GM12878 (cell line): ENCODE measurements around the gene KLRK1. TPM values are rescaled to one million over a fixed set of nuclear protein-coding genes. Genes with fewer than 3 reads are reported as not detected.

Experiments
- ATAC-seq: fragments of 200-7000 bp; cut with Tn5 transposase; 3 replicates; pipeline ENCODE4 v1.9.1; 2020; ENCODE audit warnings: mild to moderate bottlenecking, moderate library complexity
- BruUV-seq: library from RNA; stranded (reverse); fragments of 400-500 nt; replicated peaks from 2 replicates; lab custom pipeline; 2021; lab: Mats Ljungman, UMichigan
- CTCF ChIA-PET: fragments of 300-600 bp; sonication (Branson Sonifier 250); formaldehyde crosslinking; extraction: SDS; loops from one replicate; lab custom pipeline; 2021; ENCODE audit warnings: inconsistent platforms; lab: Yijun Ruan, JAX
- POLR2A ChIA-PET: fragments of 350-600 bp; formaldehyde crosslinking; extraction: SDS; loops from one replicate; lab custom pipeline; 2021; ENCODE audit warnings: inconsistent platforms; lab: Charles Lee
- RAD21 ChIA-PET: fragments of 300-600 bp; sonication (Branson Sonifier 250); formaldehyde crosslinking; loops from one replicate; lab custom pipeline; 2023; ENCODE audit warnings: antibody characterized with exemption; ENCODE audit not compliant: unreplicated experiment; lab: Charles Lee
- SMC1A ChIA-PET: fragments of 300-600 bp; sonication (Branson Sonifier 250); formaldehyde crosslinking; loops from one replicate; lab custom pipeline; 2023; ENCODE audit not compliant: unreplicated experiment, uncharacterized antibody; lab: Charles Lee
- DNase-seq: peaks from one replicate; pipeline ENCODE4 v3.0.0-alpha.2; 2011; ENCODE audit warnings: low read depth, low spot score
- FAIRE-seq: peaks from 3 replicates; lab custom pipeline; 2011; peaks lifted over from hg19 to GRCh38; lab: Jason Lieb, UNC
- H2AFZ ChIP-seq: 2 replicates; pipeline ENCODE4 v1.6.0; 2011; ENCODE audit warnings: low read depth, low read length, control low read depth; ENCODE audit not compliant: control insufficient read depth
- H3K27ac ChIP-seq: 2 replicates; pipeline ENCODE4 v1.5.1; 2011; ENCODE audit warnings: control low read depth; ENCODE audit not compliant: control insufficient read depth, insufficient read depth
- H3K27me3 ChIP-seq, 2 experiments: replicated peaks in 1 of 2; 2 replicates each; pipeline versions ENCODE4 v1.6.0 to v1.6.1; 2011; ENCODE audit warnings: low read length in 1 of 2; ENCODE audit not compliant: control insufficient read depth in 2 of 2, insufficient read depth in 2 of 2
- H3K36me3 ChIP-seq, 2 experiments: 2 replicates each; pipeline ENCODE4 v1.5.1; 2011; ENCODE audit warnings: low read length in 1 of 2; ENCODE audit not compliant: control insufficient read depth in 2 of 2, insufficient read depth in 2 of 2
- H3K4me1 ChIP-seq: 2 replicates; pipeline ENCODE4 v1.6.1; 2011; ENCODE audit warnings: mild to moderate bottlenecking, low read length, moderate library complexity, mixed read lengths; ENCODE audit not compliant: control insufficient read depth, insufficient read depth
- H3K4me2 ChIP-seq: 2 replicates; pipeline ENCODE4 v1.6.0; 2011; ENCODE audit warnings: control low read depth; ENCODE audit not compliant: control insufficient read depth, insufficient read depth
- H3K4me3 ChIP-seq: fragments of 200-600 bp; sonication (generic); 2 replicates; pipeline ENCODE4 v1.5.1; 2016
- H3K79me2 ChIP-seq: 2 replicates; pipeline ENCODE4 v1.6.0; 2011; ENCODE audit warnings: low read length; ENCODE audit not compliant: control insufficient read depth, insufficient read depth
- H3K9ac ChIP-seq: 2 replicates; pipeline ENCODE4 v1.8.0; 2011; ENCODE audit warnings: low read length, control low read depth, mixed read lengths; ENCODE audit not compliant: control insufficient read depth, insufficient read depth
- H3K9me3 ChIP-seq: replicated peaks from 3 replicates; pipeline ENCODE4 v1.5.1; 2011; ENCODE audit warnings: mild to moderate bottlenecking, low read length; ENCODE audit not compliant: control insufficient read depth, insufficient read depth
- H4K20me1 ChIP-seq: 2 replicates; pipeline ENCODE4 v1.6.0; 2011; ENCODE audit not compliant: control insufficient read depth, insufficient read depth
- BCL11A ChIP-seq: IDR thresholded peaks from 2 replicates; pipeline ENCODE4 v1.6.1; 2011; ENCODE audit warnings: low read depth, low read length
- CBX5 ChIP-seq: sonication (generic); IDR thresholded peaks from 2 replicates; pipeline ENCODE4 v1.6.1; 2016; ENCODE audit warnings: low read depth, moderate library complexity, mild to moderate bottlenecking, inconsistent platforms
- FOXK2 ChIP-seq: fragments of 450-650 bp; IDR thresholded peaks from 2 replicates; pipeline ENCODE4 v1.6.1; 2017; ENCODE audit warnings: mild to moderate bottlenecking, moderate library complexity
- FOXM1 ChIP-seq: IDR thresholded peaks from 2 replicates; pipeline ENCODE4 v1.6.1; 2012; ENCODE audit warnings: low read depth, mild to moderate bottlenecking, inconsistent platforms, low read length, moderate library complexity
- IRF4 ChIP-seq: IDR thresholded peaks from 2 replicates; pipeline ENCODE4 v1.6.1; 2011; ENCODE audit warnings: low read depth, low read length
- NFXL1 ChIP-seq: fragments of 450-650 bp; IDR thresholded peaks from 2 replicates; pipeline ENCODE4 v1.6.1; 2017; ENCODE audit warnings: antibody characterized with exemption, mild to moderate bottlenecking, borderline replicate concordance
- PML ChIP-seq: IDR thresholded peaks from 2 replicates; pipeline ENCODE4 v1.6.1; 2012; ENCODE audit warnings: low read length, inconsistent platforms
- RB1 ChIP-seq: fragments of 450-650 bp; formaldehyde crosslinking; IDR thresholded peaks from 2 replicates; pipeline ENCODE4 v1.6.1; 2017; ENCODE audit warnings: mild to moderate bottlenecking, borderline replicate concordance
- RUNX3 ChIP-seq: IDR thresholded peaks from 2 replicates; pipeline ENCODE4 v1.6.1; 2012; ENCODE audit warnings: low read length, inconsistent platforms
- SREBF2 ChIP-seq: IDR thresholded peaks from 2 replicates; pipeline ENCODE4 v1.6.1; 2012; ENCODE audit warnings: mild to moderate bottlenecking, low read length
- TBL1XR1 ChIP-seq: IDR thresholded peaks from 2 replicates; pipeline ENCODE4 v1.6.1; 2012; ENCODE audit warnings: low read depth, low read length, improper control_type of control experiment
- YBX1 ChIP-seq: fragments of 450-650 bp; IDR thresholded peaks from 2 replicates; pipeline ENCODE4 v1.6.1; 2016; ENCODE audit warnings: antibody characterized with exemption
- ZZZ3 ChIP-seq: IDR thresholded peaks from 2 replicates; pipeline ENCODE4 v1.6.1; 2011; ENCODE audit warnings: low read depth; ENCODE audit not compliant: control insufficient read depth, insufficient read length
- WGBS: methylation state at CpG from one replicate; pipeline ENCODE4 v1.1.6; 2016; ENCODE audit warnings: low lambda C conversion rate; ENCODE audit not compliant: insufficient replicate concordance, insufficient coverage; ENCODE audit errors: missing lambda C conversion rate; 5-methylcytosine and 5-hydroxymethylcytosine counted together
- in situ Hi-C: fragments of 300-500 bp; cut with MboI; formaldehyde crosslinking; loops from 9 replicates; pipeline ENCODE4 v1.14.3; 2018; ENCODE audit warnings: mixed read lengths
- intact Hi-C: fragments of 100-400 bp; cut with micrococcal nuclease; formaldehyde crosslinking; loops from one replicate; pipeline ENCODE4 v1.14.2; 2022; ENCODE audit not compliant: unreplicated experiment
- polyA plus RNA-seq, 11 experiments: library from polyadenylated mRNA; depleted of rRNA in 4 of 11; unstranded in 6 of 11; stranded (reverse) in 5 of 11; fragments of >200 nt; fragmentation: Nextera tagmentation in 4 of 11; fragmentation: Illumina TruSeq in 1 of 11; extraction: Ambion mirVana in 4 of 11; extraction: Trizol in 1 of 11; gene quantifications; 1 replicate in 1 of 11; 2 replicates in 10 of 11; pipeline versions ENCODE4 v1.2.1 to v1.2.3, GENCODE V29; 2011 to 2016; ENCODE audit warnings: inconsistent platforms in 2 of 11, missing spikeins in 2 of 11, low read depth in 1 of 11
- total RNA-seq, 4 experiments: library from RNA; depleted of rRNA in 3 of 4; stranded (reverse); fragments of >200 nt in 3 of 4; fragmentation: Illumina TruSeq in 1 of 4; extraction: Trizol in 1 of 4; gene quantifications; 2 replicates each; pipeline versions ENCODE4 v1.2.1 to v1.2.3, GENCODE V29; 2013 to 2021
- TF ChIP-seq, protein P1 (sequence below), 3 experiments: IDR thresholded peaks in 2 of 3; conservative IDR thresholded peaks in 1 of 3; 2 replicates each; pipeline ENCODE4 v1.5.1; 2011; ENCODE audit warnings: low read depth in 3 of 3, low read length in 3 of 3, mild to moderate bottlenecking in 3 of 3, control low read depth in 2 of 3, moderate library complexity in 2 of 3, inconsistent platforms in 1 of 3, mixed read lengths in 1 of 3; ENCODE audit not compliant: control insufficient read depth in 2 of 3, insufficient read depth in 1 of 3; ENCODE audit errors: extremely low read depth in 1 of 3
- TF ChIP-seq, protein P2 (sequence below): IDR thresholded peaks from 2 replicates; pipeline ENCODE4 v1.6.1; 2011; ENCODE audit warnings: borderline replicate concordance, low read depth, mild to moderate bottlenecking, moderate library complexity, mixed read lengths, low read length; ENCODE audit not compliant: insufficient read depth; ENCODE audit errors: extremely low read length
- TF ChIP-seq, protein P3 (sequence below): IDR thresholded peaks from 2 replicates; pipeline ENCODE4 v1.6.1; 2011; ENCODE audit warnings: mild to moderate bottlenecking, low read depth, low read length, moderate library complexity; ENCODE audit not compliant: insufficient replicate concordance

KLRK1 gene
- total and polyA plus RNA-seq, 10 of the 15 experiments (the other 5 are each of a cell fraction or from before 2014, with no cell fraction given), result 0.27 to 2.0 (median 0.99) TPM

DNA sequence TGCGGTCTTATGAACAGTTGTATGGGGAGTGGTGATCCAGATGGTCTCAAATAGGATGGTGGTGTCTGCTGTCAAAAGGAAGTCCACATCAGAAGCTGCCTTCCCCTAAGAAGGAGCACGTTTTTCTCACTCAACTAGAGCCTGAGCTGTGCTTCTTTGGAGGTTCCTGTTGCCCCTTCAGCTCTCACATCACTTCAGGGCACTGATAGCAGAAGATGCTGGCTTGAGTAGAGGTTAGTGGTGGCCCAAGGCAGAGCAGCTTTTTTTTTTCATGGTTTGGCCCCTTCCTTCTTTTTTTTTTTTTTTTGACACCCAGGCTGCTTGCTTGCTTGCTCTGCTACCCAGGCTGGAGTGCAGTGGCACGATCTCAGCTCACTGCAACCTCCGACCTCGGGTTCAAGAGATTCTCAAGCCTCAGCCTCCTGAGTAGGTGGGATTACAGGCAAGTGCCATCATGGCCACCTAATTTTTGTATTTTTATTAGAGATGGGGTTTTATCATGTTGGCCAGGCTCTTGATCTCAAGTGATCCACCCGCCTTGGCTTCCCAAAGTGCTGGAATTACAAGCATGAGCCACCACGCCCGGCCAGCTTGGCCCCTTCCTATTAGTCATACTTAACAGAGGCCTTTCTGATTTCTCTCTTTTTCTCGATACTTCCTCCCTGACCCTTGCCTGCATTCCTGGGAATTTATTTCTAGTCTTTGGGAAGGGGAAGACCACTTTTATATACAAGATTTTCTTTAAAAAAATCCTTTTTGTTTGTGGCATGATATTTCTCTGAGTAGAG, 50.6 kb downstream of the KLRK1 start:
- in situ Hi-C loops, result loop anchor here (10.0 kb wide), 1 partner anchor 1534 kb away; no protein-coding TSS in a partner anchor
- WGBS, result 55% methylated on average over 9 of the region's 9 CpGs
- TF ChIP-seq PML (no peak), NFXL1 (no peak), IRF4 (no peak), TBL1XR1 (no peak), FOXM1 (no peak), RUNX3 (no peak), SREBF2 (no peak), YBX1 (no peak), BCL11A (no peak), ZZZ3 (no peak), RB1 (no peak), FOXK2 (no peak), CBX5 (no peak)
- TF ChIP-seq, protein P1, sequence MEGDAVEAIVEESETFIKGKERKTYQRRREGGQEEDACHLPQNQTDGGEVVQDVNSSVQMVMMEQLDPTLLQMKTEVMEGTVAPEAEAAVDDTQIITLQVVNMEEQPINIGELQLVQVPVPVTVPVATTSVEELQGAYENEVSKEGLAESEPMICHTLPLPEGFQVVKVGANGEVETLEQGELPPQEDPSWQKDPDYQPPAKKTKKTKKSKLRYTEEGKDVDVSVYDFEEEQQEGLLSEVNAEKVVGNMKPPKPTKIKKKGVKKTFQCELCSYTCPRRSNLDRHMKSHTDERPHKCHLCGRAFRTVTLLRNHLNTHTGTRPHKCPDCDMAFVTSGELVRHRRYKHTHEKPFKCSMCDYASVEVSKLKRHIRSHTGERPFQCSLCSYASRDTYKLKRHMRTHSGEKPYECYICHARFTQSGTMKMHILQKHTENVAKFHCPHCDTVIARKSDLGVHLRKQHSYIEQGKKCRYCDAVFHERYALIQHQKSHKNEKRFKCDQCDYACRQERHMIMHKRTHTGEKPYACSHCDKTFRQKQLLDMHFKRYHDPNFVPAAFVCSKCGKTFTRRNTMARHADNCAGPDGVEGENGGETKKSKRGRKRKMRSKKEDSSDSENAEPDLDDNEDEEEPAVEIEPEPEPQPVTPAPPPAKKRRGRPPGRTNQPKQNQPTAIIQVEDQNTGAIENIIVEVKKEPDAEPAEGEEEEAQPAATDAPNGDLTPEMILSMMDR (IDR thresholded peaks at IDR 0.05 in 2 of 3, conservative IDR thresholded peaks at IDR 0.05 in 1 of 3; ENCODE audit: control insufficient read depth in 2 of 3, extremely low read depth in 1 of 3, insufficient read depth in 1 of 3, low read depth in 3 of 3, low read length in 3 of 3), result no peak
- TF ChIP-seq, protein P2, sequence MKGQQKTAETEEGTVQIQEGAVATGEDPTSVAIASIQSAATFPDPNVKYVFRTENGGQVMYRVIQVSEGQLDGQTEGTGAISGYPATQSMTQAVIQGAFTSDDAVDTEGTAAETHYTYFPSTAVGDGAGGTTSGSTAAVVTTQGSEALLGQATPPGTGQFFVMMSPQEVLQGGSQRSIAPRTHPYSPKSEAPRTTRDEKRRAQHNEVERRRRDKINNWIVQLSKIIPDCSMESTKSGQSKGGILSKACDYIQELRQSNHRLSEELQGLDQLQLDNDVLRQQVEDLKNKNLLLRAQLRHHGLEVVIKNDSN, result no peak
- TF ChIP-seq, protein P3, sequence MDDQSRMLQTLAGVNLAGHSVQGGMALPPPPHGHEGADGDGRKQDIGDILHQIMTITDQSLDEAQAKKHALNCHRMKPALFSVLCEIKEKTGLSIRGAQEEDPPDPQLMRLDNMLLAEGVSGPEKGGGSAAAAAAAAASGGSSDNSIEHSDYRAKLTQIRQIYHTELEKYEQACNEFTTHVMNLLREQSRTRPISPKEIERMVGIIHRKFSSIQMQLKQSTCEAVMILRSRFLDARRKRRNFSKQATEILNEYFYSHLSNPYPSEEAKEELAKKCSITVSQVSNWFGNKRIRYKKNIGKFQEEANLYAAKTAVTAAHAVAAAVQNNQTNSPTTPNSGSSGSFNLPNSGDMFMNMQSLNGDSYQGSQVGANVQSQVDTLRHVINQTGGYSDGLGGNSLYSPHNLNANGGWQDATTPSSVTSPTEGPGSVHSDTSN, result no peak
- Histone ChIP-seq H3K4me1 (no peaks in the 10 kb centered on the region), H3K9ac (no peak overlapping the region), H3K27ac (no peak overlapping the region), H3K4me3 (no peak overlapping the region), H3K4me2 (no peak overlapping the region), H4K20me1 (no peaks in the 10 kb centered on the region), H3K79me2 (no peaks in the 10 kb centered on the region), H3K36me3 (no peaks in the 10 kb centered on the region), H2AFZ (no peak overlapping the region), H3K9me3 (peaks cover 3% of the 10 kb centered on the region; the same call in 2 of the 3 replicates), H3K27me3 (no peaks in the 10 kb centered on the region)
- ATAC-seq (no peak), FAIRE-seq (no peak), DNase-seq (no peak)
- intact Hi-C loops, result loop anchor here (10.0 kb wide), 1 partner anchor 336 kb away; the partner anchor contains the start of gene STYK1
- CTCF ChIA-PET, result no interaction called here
- no TSS peak for BruUV-seq
- RAD21 ChIA-PET, result no interaction called here
- POLR2A ChIA-PET, result no interaction called here
- SMC1A ChIA-PET, result interaction anchor here (0.5 to 1.0 kb wide), 3 partner anchors 11 to 220 kb away, joined by 3 read pairs; no protein-coding TSS in a partner anchor
